ENCODE results near the gene ATP6V1A. TPM values are rescaled to one million over a fixed set of nuclear protein-coding genes. Genes with fewer than 3 reads are reported as not detected.

The ATP6V1A gene
- total and polyA plus RNA-seq, 2 of the 13 experiments (the other 11 are each of a cell fraction or from before 2014, with no cell fraction given), result 23.4 to 95.1 TPM

DNA sequence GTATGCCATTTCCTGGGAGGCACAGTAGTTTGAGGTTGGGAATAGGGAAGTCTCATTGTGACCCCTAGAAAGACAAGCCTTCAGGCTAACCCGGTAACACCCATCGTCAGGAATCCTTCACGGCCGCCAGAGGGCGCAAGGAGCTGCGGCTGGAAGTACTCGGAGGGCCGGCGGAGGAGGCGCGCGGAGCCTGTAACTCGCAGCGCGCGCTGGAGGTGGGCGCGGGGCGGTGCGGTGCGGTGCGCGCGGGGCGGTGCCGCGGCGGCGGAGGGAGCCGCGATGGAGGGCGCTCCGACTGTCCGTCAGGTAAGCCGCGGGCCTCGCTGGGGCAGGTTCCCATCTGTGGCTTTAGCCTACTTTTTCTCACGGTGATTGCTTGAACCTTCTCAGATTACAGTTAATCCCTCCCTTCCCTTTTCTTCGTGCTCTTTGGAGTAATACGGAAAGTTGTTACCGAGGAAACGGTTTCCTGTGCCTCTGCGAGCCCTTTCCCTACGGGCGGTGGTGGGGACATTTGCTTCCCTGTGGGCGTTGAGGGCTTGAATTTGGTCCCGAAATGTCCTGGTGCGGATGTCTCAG is 91.9 kb downstream of the ATP6V1A start, which contains the start of gene GRAMD1C (continued):
- TF ChIP-seq ZBTB38 (CRISPR knock-in tag; IDR thresholded peaks at IDR 0.05), result 0 out of 2 replicates have a peak, but pooled peaks have one; percentile 38
- no peak for TF ChIP-seq ZNF143 (CRISPR knock-in tag; IDR thresholded peaks at IDR 0.05)
- 0 out of 2 replicates have a peak, but pooled peaks have one; percentile 33 for TF ChIP-seq DMAP1 (CRISPR knock-in tag; IDR thresholded peaks at IDR 0.05)
- no peak for TF ChIP-seq MED1 (CRISPR knock-in tag; IDR thresholded peaks at IDR 0.05)
- TF ChIP-seq, protein P1, sequence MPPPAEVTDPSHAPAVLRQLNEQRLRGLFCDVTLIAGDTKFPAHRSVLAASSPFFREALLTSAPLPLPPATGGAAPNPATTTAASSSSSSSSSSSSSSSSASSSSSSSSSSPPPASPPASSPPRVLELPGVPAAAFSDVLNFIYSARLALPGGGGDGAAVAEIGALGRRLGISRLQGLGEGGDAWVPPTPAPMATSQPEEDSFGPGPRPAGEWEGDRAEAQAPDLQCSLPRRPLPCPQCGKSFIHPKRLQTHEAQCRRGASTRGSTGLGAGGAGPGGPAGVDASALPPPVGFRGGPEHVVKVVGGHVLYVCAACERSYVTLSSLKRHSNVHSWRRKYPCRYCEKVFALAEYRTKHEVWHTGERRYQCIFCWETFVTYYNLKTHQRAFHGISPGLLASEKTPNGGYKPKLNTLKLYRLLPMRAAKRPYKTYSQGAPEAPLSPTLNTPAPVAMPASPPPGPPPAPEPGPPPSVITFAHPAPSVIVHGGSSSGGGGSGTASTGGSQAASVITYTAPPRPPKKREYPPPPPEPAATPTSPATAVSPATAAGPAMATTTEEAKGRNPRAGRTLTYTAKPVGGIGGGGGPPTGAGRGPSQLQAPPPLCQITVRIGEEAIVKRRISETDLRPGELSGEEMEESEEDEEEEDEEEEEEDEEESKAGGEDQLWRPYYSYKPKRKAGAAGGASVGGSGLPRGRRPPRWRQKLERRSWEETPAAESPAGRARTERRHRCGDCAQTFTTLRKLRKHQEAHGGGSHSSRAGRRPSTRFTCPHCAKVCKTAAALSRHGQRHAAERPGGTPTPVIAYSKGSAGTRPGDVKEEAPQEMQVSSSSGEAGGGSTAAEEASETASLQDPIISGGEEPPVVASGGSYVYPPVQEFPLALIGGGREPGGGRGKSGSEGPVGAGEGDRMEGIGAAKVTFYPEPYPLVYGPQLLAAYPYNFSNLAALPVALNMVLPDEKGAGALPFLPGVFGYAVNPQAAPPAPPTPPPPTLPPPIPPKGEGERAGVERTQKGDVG (CRISPR knock-in tag; IDR thresholded peaks at IDR 0.05; ENCODE audit: borderline replicate concordance), result no peak
- 0 out of 2 replicates have a peak, but pooled peaks have one; percentile 36 for TF ChIP-seq ZNF451 (CRISPR knock-in tag; IDR thresholded peaks at IDR 0.05)
- TF ChIP-seq, protein P2, sequence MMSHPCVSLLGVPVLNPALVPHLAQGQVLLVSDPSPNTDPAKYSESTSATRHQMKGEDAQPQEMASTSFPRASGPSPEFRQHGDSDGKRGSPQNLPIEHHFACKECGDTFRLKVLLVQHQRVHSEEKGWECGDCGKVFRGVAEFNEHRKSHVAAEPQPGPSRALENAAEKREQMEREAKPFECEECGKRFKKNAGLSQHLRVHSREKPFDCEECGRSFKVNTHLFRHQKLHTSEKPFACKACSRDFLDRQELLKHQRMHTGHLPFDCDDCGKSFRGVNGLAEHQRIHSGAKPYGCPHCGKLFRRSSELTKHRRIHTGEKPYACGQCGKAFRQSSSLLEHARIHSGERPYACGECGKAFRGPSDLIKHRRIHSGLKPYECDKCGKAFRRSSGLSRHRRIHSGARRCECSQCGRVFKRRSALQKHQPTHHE (CRISPR knock-in tag; IDR thresholded peaks at IDR 0.05; ENCODE audit: borderline replicate concordance), result no peak
- TF ChIP-seq AHR (CRISPR knock-in tag; IDR thresholded peaks at IDR 0.05), result 0 out of 2 replicates have a peak, but pooled peaks have one; percentile 41
- TF ChIP-seq, protein P3, sequence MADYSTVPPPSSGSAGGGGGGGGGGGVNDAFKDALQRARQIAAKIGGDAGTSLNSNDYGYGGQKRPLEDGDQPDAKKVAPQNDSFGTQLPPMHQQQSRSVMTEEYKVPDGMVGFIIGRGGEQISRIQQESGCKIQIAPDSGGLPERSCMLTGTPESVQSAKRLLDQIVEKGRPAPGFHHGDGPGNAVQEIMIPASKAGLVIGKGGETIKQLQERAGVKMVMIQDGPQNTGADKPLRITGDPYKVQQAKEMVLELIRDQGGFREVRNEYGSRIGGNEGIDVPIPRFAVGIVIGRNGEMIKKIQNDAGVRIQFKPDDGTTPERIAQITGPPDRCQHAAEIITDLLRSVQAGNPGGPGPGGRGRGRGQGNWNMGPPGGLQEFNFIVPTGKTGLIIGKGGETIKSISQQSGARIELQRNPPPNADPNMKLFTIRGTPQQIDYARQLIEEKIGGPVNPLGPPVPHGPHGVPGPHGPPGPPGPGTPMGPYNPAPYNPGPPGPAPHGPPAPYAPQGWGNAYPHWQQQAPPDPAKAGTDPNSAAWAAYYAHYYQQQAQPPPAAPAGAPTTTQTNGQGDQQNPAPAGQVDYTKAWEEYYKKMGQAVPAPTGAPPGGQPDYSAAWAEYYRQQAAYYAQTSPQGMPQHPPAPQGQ (CRISPR knock-in tag; IDR thresholded peaks at IDR 0.05; ENCODE audit: borderline replicate concordance), result no peak
- peak; percentile 77 for TF ChIP-seq ZBTB14 (CRISPR knock-in tag; IDR thresholded peaks at IDR 0.05)
- no peak for TF ChIP-seq SMARCE1 (IDR thresholded peaks at IDR 0.05; ENCODE audit: borderline replicate concordance)
- TF ChIP-seq TOPORS (CRISPR knock-in tag; IDR thresholded peaks at IDR 0.05), result no peak
- 0 out of 2 replicates have a peak, but pooled peaks have one; percentile 30 for TF ChIP-seq THRA (CRISPR knock-in tag; IDR thresholded peaks at IDR 0.05; ENCODE audit: borderline replicate concordance)
- peak; percentile 12; the same call in 1 of the 2 replicates for TF ChIP-seq TARDBP (CRISPR knock-in tag; IDR thresholded peaks at IDR 0.05)
- TF ChIP-seq ZNF503 (CRISPR knock-in tag; IDR thresholded peaks at IDR 0.05), result no peak
- TF ChIP-seq, protein P4, sequence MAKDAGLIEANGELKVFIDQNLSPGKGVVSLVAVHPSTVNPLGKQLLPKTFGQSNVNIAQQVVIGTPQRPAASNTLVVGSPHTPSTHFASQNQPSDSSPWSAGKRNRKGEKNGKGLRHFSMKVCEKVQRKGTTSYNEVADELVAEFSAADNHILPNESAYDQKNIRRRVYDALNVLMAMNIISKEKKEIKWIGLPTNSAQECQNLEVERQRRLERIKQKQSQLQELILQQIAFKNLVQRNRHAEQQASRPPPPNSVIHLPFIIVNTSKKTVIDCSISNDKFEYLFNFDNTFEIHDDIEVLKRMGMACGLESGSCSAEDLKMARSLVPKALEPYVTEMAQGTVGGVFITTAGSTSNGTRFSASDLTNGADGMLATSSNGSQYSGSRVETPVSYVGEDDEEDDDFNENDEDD (CRISPR knock-in tag; IDR thresholded peaks at IDR 0.05; ENCODE audit: borderline replicate concordance), result peak; percentile 73; the same call in 1 of the 2 replicates
- peak; percentile 83 for TF ChIP-seq RAD21 (CRISPR knock-in tag; IDR thresholded peaks at IDR 0.05)
